Ovary (tissue), 9 donors: ENCODE measurements around the gene PPP1R9A. TPM values are rescaled to one million over a fixed set of nuclear protein-coding genes. Genes with fewer than 3 reads are reported as not detected.
A peak's percentile ranks its signal among the peaks of the same experiment; 100 is the strongest.

Experiments
- DNase-seq, 5 donors: peaks; one replicate each; pipeline ENCODE4 v3.0.0-alpha.2; 2019 to 2020
- H3K27ac ChIP-seq, 2 donors: fragments of 200-600 bp; one replicate each; pipeline versions ENCODE4 v1.5.1 to v1.8.0; 2019 to 2022
- H3K27me3 ChIP-seq: fragments of 200-600 bp; one replicate; pipeline ENCODE4 v1.8.0; 2022
- H3K36me3 ChIP-seq: fragments of 200-600 bp; sonication (generic); one replicate; pipeline ENCODE4 v1.5.1; 2019
- H3K4me1 ChIP-seq: one replicate; pipeline ENCODE4 v1.8.1; 2013; ENCODE audit warnings: mild to moderate bottlenecking, moderate library complexity; ENCODE audit not compliant: insufficient read depth
- H3K4me3 ChIP-seq: fragments of 200-600 bp; sonication (generic); one replicate; pipeline ENCODE4 v1.5.1; 2017
- H3K9me3 ChIP-seq, 2 donors: fragments of 200-600 bp in 1 of 2; sonication (generic) in 1 of 2; one replicate each; pipeline versions ENCODE4 v1.5.1 to v1.8.1; 2013 to 2019; ENCODE audit warnings: mild to moderate bottlenecking in 1 of 2, moderate library complexity in 1 of 2
- EP300 ChIP-seq: sonication (generic); formaldehyde crosslinking; IDR thresholded peaks from one replicate; pipeline ENCODE4 v1.6.1; 2017; ENCODE audit warnings: antibody characterized with exemption
- POLR2A ChIP-seq: fragments of 450-650 bp; IDR thresholded peaks from one replicate; pipeline ENCODE4 v1.6.1; 2017; ENCODE audit warnings: antibody characterized with exemption, mild to moderate bottlenecking, moderate library complexity
- WGBS, 3 donors: extraction: QIAGEN DNeasy Blood & Tissue Kit in 1 of 3; methylation state at CpG; one replicate each; pipeline versions ENCODE4 v1.1.5 to v1.1.7; 2013 to 2017; 5-methylcytosine and 5-hydroxymethylcytosine counted together
- intact Hi-C, 4 donors: fragments of 100-400 bp; cut with DNase I; formaldehyde crosslinking; loops; one replicate each; pipeline versions ENCODE4 v1.11.0 to v1.15.1; 2022 to 2023
- polyA plus RNA-seq, 2 donors: library from polyadenylated mRNA; stranded (reverse); fragments of 200-250 nt in 1 of 2; fragments of 350-450 nt in 1 of 2; fragmentation: Illumina TruSeq in 1 of 2; extraction: RNeasy Lipid Tissue Mini Kit (QIAGEN cat#74804) in 1 of 2; gene quantifications; one replicate each; pipeline ENCODE4 v1.2.3, GENCODE V29; 2013 to 2014
- total RNA-seq, 7 donors: library from RNA; depleted of rRNA in 2 of 7; stranded (reverse); fragments of >200 nt in 2 of 7; fragmentation: NEBNext Ultra II Directional in 3 of 7; extraction: Animal tissue kit (Norgen Biotek cat#: 25700) in 3 of 7; gene quantifications; one replicate each; pipeline versions ENCODE4 v1.1.0 to v1.2.4, GENCODE V29; 2016 to 2023
- TF ChIP-seq, protein P1 (sequence below), 3 donors: fragments of 450-650 bp in 2 of 3; fragments of 200-600 bp in 1 of 3; IDR thresholded peaks; one replicate each; pipeline versions ENCODE4 v1.5.1 to v1.8.0; 2016 to 2022; ENCODE audit warnings: antibody characterized with exemption in 3 of 3, mild to moderate bottlenecking in 1 of 3
- donor health status: DM: no; HTN: no; CAD: no; lungs with moderate emphysema.
- donor health status: DM: no; HTN: no; CAD: no.
- donor health status: Bipolar disorder and iron deficiency.
- donor health status: DM: yes; HTN: yes; CAD: no.
- donor health status: DM: no; HTN: no; CAD: no.
- donor health status: DM: yes; HTN: yes; CAD: no.

PPP1R9A gene
- total and polyA plus RNA-seq, 9 donors, result 2.4 to 32.2 (median 11.2) TPM

DNA sequence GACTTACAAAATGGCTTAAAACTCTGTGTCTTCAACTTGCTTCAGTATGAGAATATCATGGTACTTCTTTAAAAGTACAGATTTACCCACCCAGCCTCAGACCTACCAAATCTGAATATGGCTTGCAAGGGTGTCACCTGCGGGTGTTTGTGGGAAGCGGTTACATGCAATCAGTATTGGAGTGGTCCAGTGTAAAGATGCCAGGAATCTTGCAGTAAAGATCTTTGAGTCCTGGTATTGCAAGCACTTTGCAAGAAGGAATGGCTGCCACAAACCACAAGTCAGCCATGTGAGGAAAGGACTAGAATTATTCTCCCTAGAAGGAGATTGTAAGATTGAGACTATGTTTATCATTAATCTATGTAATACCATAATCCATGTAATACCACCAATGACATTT lies 301.9 kb downstream of the PPP1R9A start:
- Histone ChIP-seq H3K27me3 (no peaks in the 10 kb centered on the region), H3K27ac (no peak overlapping the region), H3K4me1 (peaks cover 3% of the 10 kb centered on the region), H3K4me3 (no peak overlapping the region), H3K9me3 (no peaks in the 10 kb centered on the region), H3K36me3 (no peaks in the 10 kb centered on the region)
- 96 to 98% (median 97%) methylated on average over 2 of the region's 2 CpGs for WGBS, 3 donors
- no peak for DNase-seq
- intact Hi-C loops, result no loop called here
- TF ChIP-seq POLR2A, result no peak
- TF ChIP-seq, protein P1, sequence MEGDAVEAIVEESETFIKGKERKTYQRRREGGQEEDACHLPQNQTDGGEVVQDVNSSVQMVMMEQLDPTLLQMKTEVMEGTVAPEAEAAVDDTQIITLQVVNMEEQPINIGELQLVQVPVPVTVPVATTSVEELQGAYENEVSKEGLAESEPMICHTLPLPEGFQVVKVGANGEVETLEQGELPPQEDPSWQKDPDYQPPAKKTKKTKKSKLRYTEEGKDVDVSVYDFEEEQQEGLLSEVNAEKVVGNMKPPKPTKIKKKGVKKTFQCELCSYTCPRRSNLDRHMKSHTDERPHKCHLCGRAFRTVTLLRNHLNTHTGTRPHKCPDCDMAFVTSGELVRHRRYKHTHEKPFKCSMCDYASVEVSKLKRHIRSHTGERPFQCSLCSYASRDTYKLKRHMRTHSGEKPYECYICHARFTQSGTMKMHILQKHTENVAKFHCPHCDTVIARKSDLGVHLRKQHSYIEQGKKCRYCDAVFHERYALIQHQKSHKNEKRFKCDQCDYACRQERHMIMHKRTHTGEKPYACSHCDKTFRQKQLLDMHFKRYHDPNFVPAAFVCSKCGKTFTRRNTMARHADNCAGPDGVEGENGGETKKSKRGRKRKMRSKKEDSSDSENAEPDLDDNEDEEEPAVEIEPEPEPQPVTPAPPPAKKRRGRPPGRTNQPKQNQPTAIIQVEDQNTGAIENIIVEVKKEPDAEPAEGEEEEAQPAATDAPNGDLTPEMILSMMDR (IDR thresholded peaks at IDR 0.05), result no peak
- no peak for TF ChIP-seq EP300

DNA sequence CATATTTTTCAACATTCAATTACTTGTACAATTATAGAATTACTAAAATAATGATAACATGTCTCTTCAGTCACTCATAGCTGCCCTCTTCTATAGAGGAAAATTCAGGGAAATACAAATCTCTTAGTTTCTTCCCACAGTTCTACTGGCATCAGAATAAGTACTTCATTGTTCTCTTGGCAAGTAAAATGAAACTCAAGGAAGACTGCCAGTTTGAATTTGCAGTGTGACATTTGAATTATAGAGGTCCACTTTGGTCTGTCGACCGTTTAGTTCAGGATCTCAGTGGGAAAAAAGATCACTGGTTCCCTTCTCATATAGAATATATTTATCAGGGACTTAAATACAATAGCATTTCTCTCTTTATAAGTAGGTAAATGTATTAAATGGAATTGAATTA lies 302.4 kb downstream of the PPP1R9A start:
- TF ChIP-seq, protein P1 (IDR thresholded peaks at IDR 0.05), result no peak
- TF ChIP-seq EP300, result no peak
- no peak for TF ChIP-seq POLR2A
- DNase-seq, result no peak
- intact Hi-C loops, result no loop called here
- Histone ChIP-seq H3K9me3 (no peaks in the 10 kb centered on the region), H3K27ac (no peak overlapping the region), H3K4me3 (no peak overlapping the region), H3K36me3 (no peaks in the 10 kb centered on the region), H3K27me3 (no peaks in the 10 kb centered on the region), H3K4me1 (peaks cover 3% of the 10 kb centered on the region)
- 60 to 71% (median 67%) methylated on average over 2 of the region's 2 CpGs for WGBS, 3 donors

DNA sequence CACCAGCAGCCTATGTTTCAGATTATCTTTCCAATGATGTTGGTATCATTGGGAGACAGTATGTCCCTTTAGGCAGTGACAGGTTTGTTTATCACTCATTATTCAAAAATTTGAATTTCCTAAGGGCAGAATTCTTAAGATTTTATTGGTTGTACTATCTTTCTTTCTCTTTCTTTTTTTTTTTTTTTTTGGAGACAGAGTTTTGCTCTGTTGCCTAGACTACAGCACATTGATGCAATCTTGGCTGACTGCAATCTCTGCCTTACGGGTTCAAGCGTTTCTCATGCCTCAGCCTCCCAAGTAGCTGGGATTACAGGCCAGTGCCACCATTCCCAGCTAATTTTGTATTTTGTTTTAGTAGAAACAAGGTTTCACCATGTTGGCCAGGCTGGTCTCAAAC lies 305.8 kb downstream of the PPP1R9A start:
- Histone ChIP-seq H3K27me3 (no peaks in the 10 kb centered on the region), H3K4me3 (no peak overlapping the region), H3K4me1 (no peaks in the 10 kb centered on the region), H3K27ac (no peak overlapping the region), H3K9me3 (no peaks in the 10 kb centered on the region), H3K36me3 (no peaks in the 10 kb centered on the region)
- DNase-seq, result no peak
- intact Hi-C loops, result no loop called here
- 76 to 92% (median 92%) methylated on average over 2 of the region's 2 CpGs for WGBS, 3 donors
- TF ChIP-seq, protein P1 (IDR thresholded peaks at IDR 0.05), result no peak
- no peak for TF ChIP-seq EP300
- no peak for TF ChIP-seq POLR2A

DNA sequence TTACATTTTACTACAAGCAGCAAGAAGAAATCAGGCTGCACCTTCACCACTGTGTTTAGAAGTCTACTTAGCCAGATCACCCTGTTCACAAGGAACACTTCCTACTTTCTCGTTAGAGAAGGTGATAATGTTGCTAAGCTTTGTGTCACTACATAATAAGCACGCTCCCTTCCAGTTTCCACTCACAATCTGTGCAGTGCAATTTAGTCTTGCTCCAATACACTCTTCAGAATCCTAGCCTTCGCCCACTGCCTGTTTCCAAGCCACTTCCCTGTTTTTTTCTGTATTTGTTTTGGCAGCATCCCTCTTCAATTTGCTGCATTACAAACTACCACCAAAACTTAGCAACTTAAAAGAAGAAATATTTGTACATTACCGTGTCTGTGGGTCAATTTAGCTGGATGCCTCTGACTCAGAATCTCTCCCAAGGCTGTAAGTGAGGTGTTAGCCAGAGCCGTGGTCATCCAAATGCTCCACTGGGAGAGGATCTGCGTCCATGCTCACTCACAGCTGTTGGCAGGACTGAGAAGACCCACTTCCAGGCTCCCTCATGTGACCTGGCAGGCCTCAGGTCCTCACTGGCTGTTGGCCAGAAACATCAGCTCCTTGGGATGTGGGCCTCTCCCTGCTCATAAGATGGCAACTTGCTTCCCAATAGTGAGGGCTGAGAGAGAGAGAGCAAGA lies 306.6 kb downstream of the PPP1R9A start:
- intact Hi-C loops, result no loop called here
- 43 to 54% (median 48%) methylated on average over 6 of the region's 6 CpGs for WGBS, 3 donors
- Histone ChIP-seq H3K27me3 (no peaks in the 10 kb centered on the region), H3K9me3 (no peaks in the 10 kb centered on the region), H3K36me3 (no peaks in the 10 kb centered on the region), H3K4me3 (no peak overlapping the region), H3K4me1 (no peaks in the 10 kb centered on the region), H3K27ac (no peak overlapping the region)
- no peak for TF ChIP-seq EP300
- TF ChIP-seq POLR2A, result no peak
- TF ChIP-seq, protein P1 (IDR thresholded peaks at IDR 0.05), result no peak
- peak in 4 of 5 donors; percentile 19 to 41 (median 28) for DNase-seq
